SK-N-SH treated with all-trans-retinoic acid at 6 μM for 48 hours (cell line): ENCODE results near the gene AP2A2.

Source experiments
- ATAC-seq: fragments of 200-7000 bp; cut with Tn5 transposase; 3 replicates; pipeline ENCODE4 v1.9.1; 2020; ENCODE audit warnings: mild to moderate bottlenecking, moderate library complexity
- ARNTL ChIP-seq: fragments of 450-650 bp; formaldehyde crosslinking; IDR thresholded peaks from 2 replicates; pipeline ENCODE4 v1.5.0; 2020; ENCODE audit warnings: low read depth, mild to moderate bottlenecking, moderate library complexity, borderline replicate concordance
- BACH2 ChIP-seq: fragments of 250-450 bp; sonication (Bioruptor Pico); IDR thresholded peaks from 2 replicates; pipeline ENCODE4 v1.9.0; 2021; ENCODE audit warnings: mild to moderate bottlenecking, borderline replicate concordance
- CSDC2 ChIP-seq: fragments of 250-450 bp; sonication (Bioruptor Pico); IDR thresholded peaks from 2 replicates; pipeline ENCODE4 v1.5.0; 2020; ENCODE audit warnings: mild to moderate bottlenecking, moderate library complexity
- CSRNP3 ChIP-seq: fragments of 250-450 bp; sonication (Bioruptor Pico); IDR thresholded peaks from 2 replicates; pipeline ENCODE4 v1.5.1; 2021; ENCODE audit warnings: mild to moderate bottlenecking, moderate library complexity
- ESRRG ChIP-seq: fragments of 250-450 bp; sonication (Bioruptor Pico); IDR thresholded peaks from 2 replicates; pipeline ENCODE4 v1.6.1; 2021; ENCODE audit warnings: mild to moderate bottlenecking
- GLIS3 ChIP-seq: fragments of 250-450 bp; sonication (Bioruptor Pico); IDR thresholded peaks from 2 replicates; pipeline ENCODE4 v1.5.0; 2020; ENCODE audit warnings: mild to moderate bottlenecking, moderate library complexity
- ISL1 ChIP-seq: fragments of 250-450 bp; sonication (Bioruptor Pico); IDR thresholded peaks from 2 replicates; pipeline ENCODE4 v2.1.2; 2022; ENCODE audit warnings: mild to moderate bottlenecking, moderate library complexity
- OSR1 ChIP-seq: fragments of 250-450 bp; sonication (Bioruptor Pico); IDR thresholded peaks from 2 replicates; pipeline ENCODE4 v1.8.0; 2022; ENCODE audit warnings: moderate library complexity, mild to moderate bottlenecking, inconsistent platforms
- PATZ1 ChIP-seq: fragments of 250-450 bp; sonication (Bioruptor Pico); IDR thresholded peaks from 2 replicates; pipeline ENCODE4 v1.8.0; 2020; ENCODE audit warnings: mild to moderate bottlenecking, moderate library complexity, borderline replicate concordance
- POU6F1 ChIP-seq: fragments of 250-450 bp; sonication (Bioruptor Pico); IDR thresholded peaks from 2 replicates; pipeline ENCODE4 v1.8.0; 2021; ENCODE audit warnings: low read depth, mild to moderate bottlenecking, moderate library complexity, borderline replicate concordance
- PPARA ChIP-seq: fragments of 250-450 bp; sonication (Bioruptor Pico); IDR thresholded peaks from 2 replicates; pipeline ENCODE4 v1.5.0; 2020; ENCODE audit warnings: mild to moderate bottlenecking, borderline replicate concordance
- RARB ChIP-seq: fragments of 250-450 bp; sonication (Bioruptor Pico); IDR thresholded peaks from 2 replicates; pipeline ENCODE4 v1.8.0; 2021; ENCODE audit warnings: mild to moderate bottlenecking, moderate library complexity
- SNAI2 ChIP-seq: fragments of 250-450 bp; sonication (Bioruptor Pico); IDR thresholded peaks from 2 replicates; pipeline ENCODE4 v1.5.0; 2020; ENCODE audit warnings: mild to moderate bottlenecking, moderate library complexity
- TCF4 ChIP-seq: fragments of 250-450 bp; sonication (Bioruptor Pico); IDR thresholded peaks from 2 replicates; pipeline ENCODE4 v1.8.0; 2021; ENCODE audit warnings: mild to moderate bottlenecking, moderate library complexity, borderline replicate concordance
- TSHZ2 ChIP-seq: fragments of 250-450 bp; sonication (Bioruptor Pico); IDR thresholded peaks from 2 replicates; pipeline ENCODE4 v1.5.0; 2020; ENCODE audit warnings: mild to moderate bottlenecking, moderate library complexity
- ZC3H10 ChIP-seq: fragments of 250-450 bp; sonication (Bioruptor Pico); IDR thresholded peaks from 2 replicates; pipeline ENCODE4 v1.5.1; 2021; ENCODE audit warnings: mild to moderate bottlenecking, moderate library complexity
- ZFP3 ChIP-seq: fragments of 250-450 bp; sonication (Bioruptor Pico); IDR thresholded peaks from 2 replicates; pipeline ENCODE4 v1.5.0; 2020; ENCODE audit warnings: mild to moderate bottlenecking, moderate library complexity
- ZFP30 ChIP-seq: fragments of 450-650 bp; formaldehyde crosslinking; IDR thresholded peaks from 2 replicates; pipeline ENCODE4 v1.5.0; 2022; ENCODE audit warnings: mild to moderate bottlenecking, moderate library complexity
- ZNF565 ChIP-seq: fragments of 450-650 bp; formaldehyde crosslinking; conservative IDR thresholded peaks from 2 replicates; pipeline ENCODE4 v1.5.0; 2020; ENCODE audit warnings: low read depth, mild to moderate bottlenecking, moderate library complexity
- ZNF70 ChIP-seq: fragments of 450-650 bp; formaldehyde crosslinking; IDR thresholded peaks from 2 replicates; pipeline ENCODE4 v1.5.0; 2020; ENCODE audit warnings: mild to moderate bottlenecking, moderate library complexity
- ZNF8 ChIP-seq: fragments of 450-650 bp; formaldehyde crosslinking; IDR thresholded peaks from 2 replicates; pipeline ENCODE4 v1.5.0; 2020; ENCODE audit warnings: mild to moderate bottlenecking, moderate library complexity

The AP2A2 gene

GRCh38 chr11:1009371-1009770 lies 83.7 kb downstream of the AP2A2 start:
- no peak for ATAC-seq

GRCh38 chr11:1009991-1010390 lies 84.3 kb downstream of the AP2A2 start:
- no peak for ATAC-seq
- TF ChIP-seq TSHZ2 (CRISPR knock-in tag), result no peak
- TF ChIP-seq ZFP3 (CRISPR knock-in tag), result no peak
- TF ChIP-seq PPARA, result no peak
- no peak for TF ChIP-seq BACH2 (CRISPR knock-in tag)
- TF ChIP-seq ZNF8 (CRISPR knock-in tag), result no peak
- no peak for TF ChIP-seq ZNF565 (CRISPR knock-in tag)
- no peak for TF ChIP-seq SNAI2 (CRISPR knock-in tag)
- no peak for TF ChIP-seq ZC3H10 (CRISPR knock-in tag)
- no peak for TF ChIP-seq ESRRG
- TF ChIP-seq GLIS3 (CRISPR knock-in tag), result no peak

More at GRCh38 chr11:1009371-1009770, 83.7 kb downstream of the AP2A2 start:
- TF ChIP-seq ISL1 (CRISPR knock-in tag) (no peak), ZFP30 (no peak), ESRRG (no peak)

GRCh38 chr11:1010551-1011319 lies 85.1 kb downstream of the AP2A2 start:
- no peak for ATAC-seq
- no peak for TF ChIP-seq PATZ1
- no peak for TF ChIP-seq PPARA
- TF ChIP-seq RARB (CRISPR knock-in tag), result no peak
- TF ChIP-seq ZFP30, result no peak
- TF ChIP-seq ZC3H10 (CRISPR knock-in tag), result no peak
- TF ChIP-seq ZFP3 (CRISPR knock-in tag), result no peak
- TF ChIP-seq ZNF70 (CRISPR knock-in tag), result no peak
- TF ChIP-seq CSRNP3 (CRISPR knock-in tag), result no peak
- no peak for TF ChIP-seq SNAI2 (CRISPR knock-in tag)
- TF ChIP-seq ESRRG, result no peak
- no peak for TF ChIP-seq POU6F1 (CRISPR knock-in tag)
- no peak for TF ChIP-seq ARNTL (CRISPR knock-in tag)
- no peak for TF ChIP-seq OSR1 (CRISPR knock-in tag)
- no peak for TF ChIP-seq BACH2 (CRISPR knock-in tag)
- no peak for TF ChIP-seq TCF4 (CRISPR knock-in tag)
- TF ChIP-seq GLIS3 (CRISPR knock-in tag), result no peak

GRCh38 chr11:1011320-1011698 lies 85.6 kb downstream of the AP2A2 start:
- no peak for TF ChIP-seq GLIS3 (CRISPR knock-in tag)
- TF ChIP-seq CSDC2 (CRISPR knock-in tag), result no peak
- TF ChIP-seq RARB (CRISPR knock-in tag), result no peak
- TF ChIP-seq ZFP30, result no peak
- no peak for ATAC-seq
